Daoy (cell line): ENCODE measurements around the gene SARS2. TPM values are rescaled to one million over a fixed set of nuclear protein-coding genes. Genes with fewer than 3 reads are reported as not detected.
"Not testable (repeated sequence)": the region's sequence is repeated elsewhere in the genome, so short reads cannot be mapped to it uniquely, and the experiment has no call there.

ENCODE experiments used
- DNase-seq: peaks from one replicate; pipeline ENCODE4 v3.0.0-alpha.2; 2015; ENCODE audit warnings: low read depth
- total RNA-seq: library from RNA; depleted of rRNA; stranded (reverse); fragments of >200 nt; shearing (Covaris generic); gene quantifications from 2 replicates; pipeline ENCODE4 v1.2.3, GENCODE V29; 2014; rRNA removed

Gene SARS2
- 39.1 and 45.1 TPM in 2 replicates for total RNA-seq

DNA sequence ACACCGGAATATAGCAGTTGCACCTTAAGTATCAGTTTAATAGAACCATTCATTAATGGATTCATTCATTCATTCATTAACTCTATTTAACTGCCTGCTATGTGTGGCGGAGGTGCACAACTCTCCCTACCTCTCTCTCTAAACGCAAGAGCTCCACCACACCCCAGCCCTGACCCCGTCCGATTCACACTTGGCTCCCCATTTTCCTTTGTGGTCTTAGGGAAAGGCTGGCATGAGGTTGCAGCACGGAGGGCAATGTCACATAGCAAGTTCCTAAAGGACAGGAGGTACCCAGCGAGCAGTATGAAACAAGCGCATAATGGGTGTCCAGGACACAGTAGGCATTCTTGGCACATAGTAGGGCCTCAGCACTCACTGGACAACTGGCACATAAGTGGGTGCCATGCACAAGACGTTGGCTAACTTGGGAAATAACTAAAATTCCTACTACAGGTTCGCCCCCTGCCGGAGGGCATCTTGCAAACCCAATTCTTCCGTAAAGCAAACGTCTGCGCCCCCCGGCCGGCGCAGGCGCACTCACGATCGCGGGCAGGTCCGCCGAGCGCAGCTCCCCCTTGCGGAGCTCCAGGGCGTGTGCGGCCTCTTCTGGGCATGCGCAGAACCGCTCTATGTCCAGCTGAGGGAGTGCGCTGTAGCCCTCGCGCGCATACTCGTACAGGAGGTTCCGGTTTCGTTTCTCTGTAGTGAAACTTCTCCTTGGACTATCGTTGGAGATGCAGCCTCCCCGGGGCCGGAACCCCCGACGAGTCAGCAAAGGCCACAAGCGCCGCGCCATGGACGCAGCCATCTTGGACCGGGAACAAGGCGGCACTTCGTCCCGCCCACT lies at the start of gene SARS2:
TSS of gene SARS2 (minus strand) at position 835 of the 847 bp plus-strand sequence. CDS start at position 808, 27 bp downstream.
- DNase-seq, result peak; percentile 95

GRCh38 chr19:38979812-38980211 lies 49.2 kb upstream of the SARS2 start:
- DNase-seq, result no peak

GRCh38 chr19:38978326-38978689 lies 47.7 kb upstream of the SARS2 start:
- no peak for DNase-seq

- peak; percentile 80 for DNase-seq
These were observed 47.1 kb upstream of the SARS2 start for GRCh38 chr19:38977445-38978325.

DNA sequence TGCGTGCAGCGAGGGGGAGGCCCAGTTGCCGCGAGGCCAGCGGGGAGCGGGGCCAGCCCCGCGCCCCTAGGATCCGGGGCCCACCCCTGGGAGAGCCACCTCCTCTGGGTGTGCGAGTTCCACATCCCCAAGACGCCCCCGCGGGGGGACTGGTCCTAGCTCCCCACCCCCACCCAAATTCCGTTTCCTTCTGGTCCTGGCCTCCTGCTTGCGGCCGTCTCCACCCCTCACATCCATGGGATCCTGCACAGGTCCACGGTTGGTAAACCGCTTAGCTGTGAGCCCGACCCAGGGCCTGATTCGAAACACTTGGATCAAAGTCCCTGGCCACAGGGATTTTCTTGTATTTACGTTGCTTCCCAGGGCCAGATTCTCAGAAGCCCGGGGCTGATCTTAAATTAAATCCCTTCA lies 45.3 kb upstream of the SARS2 start:
- peak; percentile 51 for DNase-seq

GRCh38 chr19:38975214-38975860 lies 44.8 kb upstream of the SARS2 start, which contains the start of gene FBXO17:
TSS of gene FBXO17 (minus strand) at chr19:38975742. CDS start at chr19:38950319, 25,423 bp downstream.
- DNase-seq, result peak; percentile 75

GRCh38 chr19:38974624-38975213 lies 44.2 kb upstream of the SARS2 start:
- no peak for DNase-seq

DNA sequence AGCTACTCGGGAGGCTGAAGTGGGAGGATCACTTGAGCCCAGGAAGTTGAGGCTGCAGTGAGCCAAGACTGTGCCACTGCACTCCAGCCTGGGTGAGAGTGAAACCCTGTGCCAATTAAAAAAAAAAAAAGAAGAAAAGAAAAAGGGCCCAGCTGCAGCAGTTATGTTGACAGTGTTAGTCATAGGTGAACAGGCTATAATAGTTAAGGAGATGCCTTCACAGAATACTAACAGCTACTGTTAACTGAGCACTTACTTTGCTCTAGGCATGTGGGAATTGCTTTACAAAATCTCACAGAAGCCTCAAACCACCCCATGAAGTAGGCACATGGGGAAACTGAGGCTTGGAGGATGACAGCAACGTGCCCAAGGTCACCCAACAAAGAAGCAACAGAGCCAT lies 41.1 kb upstream of the SARS2 start:
- DNase-seq, result no peak

DNA sequence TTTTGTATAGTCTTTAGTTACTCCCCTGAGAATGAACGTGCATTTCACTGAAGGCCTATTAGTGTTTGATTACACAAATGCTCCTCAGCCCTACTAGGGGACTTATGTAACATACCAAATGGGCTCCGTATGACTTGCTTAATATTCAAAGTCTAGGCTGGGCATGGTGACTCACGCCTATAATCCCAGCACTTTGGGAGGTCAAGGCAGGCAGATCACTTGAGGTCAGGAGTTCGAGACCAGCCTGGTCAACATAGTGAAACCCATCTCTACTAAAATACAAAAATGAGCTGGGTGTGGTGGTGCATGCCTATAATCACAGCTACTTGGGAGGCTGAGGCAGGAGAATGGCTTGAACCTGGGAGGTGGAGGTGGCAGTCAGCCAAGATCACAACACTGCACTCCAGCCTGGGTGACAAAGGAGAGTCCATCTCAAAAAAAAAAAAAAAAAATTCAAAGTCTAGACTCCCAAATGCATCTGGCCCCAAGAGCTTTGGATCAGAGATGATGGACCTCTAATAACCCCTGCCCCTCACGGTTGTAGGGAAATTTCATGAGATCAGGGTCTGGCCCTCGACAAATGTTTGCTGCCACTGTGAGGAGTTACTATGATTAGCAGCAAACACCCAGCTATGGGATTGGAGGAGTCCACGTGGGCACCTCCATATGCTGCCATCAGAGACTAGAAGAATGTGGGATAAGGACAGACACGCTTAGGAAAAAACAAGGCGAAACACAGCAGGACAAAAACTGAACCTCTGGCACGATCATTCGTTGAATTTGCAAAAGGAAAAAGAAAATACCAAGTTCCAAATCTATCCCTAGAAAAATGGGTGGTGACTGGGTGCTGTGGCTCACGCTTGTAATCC lies 40.3 kb upstream of the SARS2 start:
- no peak for DNase-seq

GRCh38 chr19:38966149-38966548 lies 35.6 kb upstream of the SARS2 start:
- DNase-seq, result not testable (repeated sequence)

GRCh38 chr19:38964738-38965137 lies 34.2 kb upstream of the SARS2 start:
- DNase-seq, result no peak

DNA sequence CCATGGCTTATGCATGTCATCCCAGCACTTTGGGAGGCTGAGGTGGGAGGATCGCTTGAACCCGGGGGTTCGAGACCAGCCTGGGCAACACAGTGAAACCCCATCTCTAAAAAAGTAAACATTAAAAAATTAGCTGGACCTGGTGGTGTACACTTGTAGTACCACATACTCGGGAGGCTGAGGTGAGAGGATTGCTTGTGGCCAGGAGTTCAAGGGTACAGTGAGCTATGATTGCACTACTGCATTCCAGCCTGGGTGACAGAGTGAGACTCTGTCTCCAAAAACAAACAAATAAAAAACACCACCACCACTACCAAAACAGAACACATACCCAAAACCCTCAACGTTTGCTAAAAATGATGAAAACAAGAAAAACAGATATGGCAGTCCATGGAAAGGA lies 29.1 kb upstream of the SARS2 start:
- no peak for DNase-seq

GRCh38 chr19:38958301-38958700 lies 27.7 kb upstream of the SARS2 start:
- DNase-seq, result no peak

DNA sequence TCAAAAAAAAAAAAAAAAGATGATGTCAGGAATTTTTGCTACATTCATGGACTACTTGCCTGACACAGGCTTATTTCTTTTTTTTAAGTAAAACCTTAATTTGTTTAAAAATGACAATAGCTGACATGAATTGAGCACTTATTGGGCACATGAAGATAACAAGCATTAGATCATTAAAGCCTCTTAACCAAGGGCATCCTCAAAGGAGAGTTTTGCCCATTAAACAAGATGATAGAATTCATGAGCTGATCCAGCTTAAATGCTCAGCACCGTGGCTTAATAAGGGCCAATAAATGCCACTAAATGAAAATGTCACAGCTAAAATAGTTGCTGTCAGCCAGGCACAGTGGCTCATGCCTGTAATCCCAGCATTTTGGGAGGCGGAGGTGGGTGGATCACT lies 25.7 kb upstream of the SARS2 start:
- DNase-seq, result no peak

- DNase-seq, result no peak
These were observed 23.1 kb upstream of the SARS2 start for GRCh38 chr19:38953677-38954076.

DNA sequence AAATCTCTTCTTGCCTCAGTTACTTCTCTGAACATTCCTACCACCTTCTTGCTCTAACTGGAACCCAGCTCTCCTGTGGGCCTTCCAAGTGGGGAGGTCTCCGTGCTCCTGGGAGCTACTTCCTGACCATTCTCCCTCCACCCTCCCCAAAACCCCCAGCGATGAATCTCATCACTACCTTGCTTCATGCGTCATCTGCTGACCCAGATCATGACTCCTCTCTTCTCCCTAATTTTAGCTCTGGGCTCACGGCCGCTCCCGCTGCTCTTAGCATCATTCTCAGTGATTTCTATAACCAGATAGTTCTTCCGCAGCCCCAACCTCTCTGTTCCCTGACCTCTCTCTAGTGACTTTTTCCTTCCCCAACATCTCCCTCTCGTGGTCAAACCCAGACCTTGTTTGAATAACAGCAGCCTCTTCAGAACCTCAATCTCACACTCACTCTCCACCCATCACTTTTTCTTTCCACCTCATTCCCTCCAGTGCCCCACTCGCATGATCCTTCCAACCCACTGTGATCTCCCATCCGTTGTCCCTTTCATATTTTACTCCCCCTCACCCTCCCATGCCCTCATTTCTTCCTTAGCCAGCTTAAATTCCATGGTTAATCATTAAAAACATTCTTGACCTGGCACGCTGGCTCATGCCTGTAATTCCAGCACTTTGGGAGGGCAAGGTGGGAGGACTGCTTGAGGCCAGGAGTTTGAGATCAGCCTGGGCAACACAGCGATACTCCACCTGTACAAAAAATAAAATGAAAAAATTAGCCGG lies 22.0 kb upstream of the SARS2 start:
- no peak for DNase-seq

- no peak for DNase-seq
These were observed 20.6 kb upstream of the SARS2 start for GRCh38 chr19:38951187-38951586.

- no peak for DNase-seq
These were observed 19.2 kb upstream of the SARS2 start for GRCh38 chr19:38949580-38950367.
